NB4 (cell line): ENCODE results near the gene GIMAP2.
"Not testable (repeated sequence)": the region's sequence is repeated elsewhere in the genome, so short reads cannot be mapped to it uniquely, and the experiment has no call there.

Source experiments
- CTCF ChIP-seq: IDR thresholded peaks from one replicate; pipeline ENCODE4 v1.5.1; 2012; ENCODE audit warnings: low read depth, low read length
- MYC ChIP-seq: IDR thresholded peaks from 2 replicates; pipeline ENCODE4 v1.6.1; 2011; ENCODE audit warnings: low read depth, low read length
- POLR2A ChIP-seq: IDR thresholded peaks from 2 replicates; pipeline ENCODE4 v1.6.1; 2011; ENCODE audit warnings: mild to moderate bottlenecking; ENCODE audit not compliant: insufficient read length; ENCODE audit errors: extremely low read depth
- TF ChIP-seq, protein P1 (sequence below): IDR thresholded peaks from 2 replicates; pipeline ENCODE4 v1.6.1; 2011; ENCODE audit warnings: low read depth, low read length

GRCh38 chr7:150662821-150663220 lies 22.7 kb upstream of the GIMAP2 start:
- TF ChIP-seq CTCF, POLR2A, MYC: not testable (repeated sequence)
- TF ChIP-seq, protein P1, sequence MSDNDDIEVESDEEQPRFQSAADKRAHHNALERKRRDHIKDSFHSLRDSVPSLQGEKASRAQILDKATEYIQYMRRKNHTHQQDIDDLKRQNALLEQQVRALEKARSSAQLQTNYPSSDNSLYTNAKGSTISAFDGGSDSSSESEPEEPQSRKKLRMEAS: not testable (repeated sequence)
